GM12878 (cell line): ENCODE data around the gene GTPBP3. TPM values are rescaled to one million over a fixed set of nuclear protein-coding genes. Genes with fewer than 3 reads are reported as not detected.

ENCODE experiments used
- ATAC-seq: fragments of 200-7000 bp; cut with Tn5 transposase; 3 replicates; pipeline ENCODE4 v1.9.1; 2020; ENCODE audit warnings: mild to moderate bottlenecking, moderate library complexity
- BruUV-seq: library from RNA; stranded (reverse); fragments of 400-500 nt; replicated peaks from 2 replicates; lab custom pipeline; 2021; lab: Mats Ljungman, UMichigan
- CTCF ChIA-PET: fragments of 300-600 bp; sonication (Branson Sonifier 250); formaldehyde crosslinking; extraction: SDS; loops from one replicate; lab custom pipeline; 2021; ENCODE audit warnings: inconsistent platforms; lab: Yijun Ruan, JAX
- POLR2A ChIA-PET: fragments of 350-600 bp; formaldehyde crosslinking; extraction: SDS; loops from one replicate; lab custom pipeline; 2021; ENCODE audit warnings: inconsistent platforms; lab: Charles Lee
- RAD21 ChIA-PET: fragments of 300-600 bp; sonication (Branson Sonifier 250); formaldehyde crosslinking; loops from one replicate; lab custom pipeline; 2023; ENCODE audit warnings: antibody characterized with exemption; ENCODE audit not compliant: unreplicated experiment; lab: Charles Lee
- SMC1A ChIA-PET: fragments of 300-600 bp; sonication (Branson Sonifier 250); formaldehyde crosslinking; loops from one replicate; lab custom pipeline; 2023; ENCODE audit not compliant: unreplicated experiment, uncharacterized antibody; lab: Charles Lee
- DNase-seq: peaks from one replicate; pipeline ENCODE4 v3.0.0-alpha.2; 2011; ENCODE audit warnings: low read depth, low spot score
- FAIRE-seq: peaks from 3 replicates; lab custom pipeline; 2011; peaks lifted over from hg19 to GRCh38; lab: Jason Lieb, UNC
- H2AFZ ChIP-seq: 2 replicates; pipeline ENCODE4 v1.6.0; 2011; ENCODE audit warnings: low read depth, low read length, control low read depth; ENCODE audit not compliant: control insufficient read depth
- H3K27ac ChIP-seq: 2 replicates; pipeline ENCODE4 v1.5.1; 2011; ENCODE audit warnings: control low read depth; ENCODE audit not compliant: control insufficient read depth, insufficient read depth
- H3K27me3 ChIP-seq, 2 experiments: replicated peaks in 1 of 2; 2 replicates each; pipeline versions ENCODE4 v1.6.0 to v1.6.1; 2011; ENCODE audit warnings: low read length in 1 of 2; ENCODE audit not compliant: control insufficient read depth in 2 of 2, insufficient read depth in 2 of 2
- H3K36me3 ChIP-seq, 2 experiments: 2 replicates each; pipeline ENCODE4 v1.5.1; 2011; ENCODE audit warnings: low read length in 1 of 2; ENCODE audit not compliant: control insufficient read depth in 2 of 2, insufficient read depth in 2 of 2
- H3K4me1 ChIP-seq: 2 replicates; pipeline ENCODE4 v1.6.1; 2011; ENCODE audit warnings: mild to moderate bottlenecking, low read length, moderate library complexity, mixed read lengths; ENCODE audit not compliant: control insufficient read depth, insufficient read depth
- H3K4me2 ChIP-seq: 2 replicates; pipeline ENCODE4 v1.6.0; 2011; ENCODE audit warnings: control low read depth; ENCODE audit not compliant: control insufficient read depth, insufficient read depth
- H3K4me3 ChIP-seq: fragments of 200-600 bp; sonication (generic); 2 replicates; pipeline ENCODE4 v1.5.1; 2016
- H3K79me2 ChIP-seq: 2 replicates; pipeline ENCODE4 v1.6.0; 2011; ENCODE audit warnings: low read length; ENCODE audit not compliant: control insufficient read depth, insufficient read depth
- H3K9ac ChIP-seq: 2 replicates; pipeline ENCODE4 v1.8.0; 2011; ENCODE audit warnings: low read length, control low read depth, mixed read lengths; ENCODE audit not compliant: control insufficient read depth, insufficient read depth
- H3K9me3 ChIP-seq: replicated peaks from 3 replicates; pipeline ENCODE4 v1.5.1; 2011; ENCODE audit warnings: mild to moderate bottlenecking, low read length; ENCODE audit not compliant: control insufficient read depth, insufficient read depth
- H4K20me1 ChIP-seq: 2 replicates; pipeline ENCODE4 v1.6.0; 2011; ENCODE audit not compliant: control insufficient read depth, insufficient read depth
- BRCA1 ChIP-seq: IDR thresholded peaks from 2 replicates; pipeline ENCODE4 v1.6.1; 2011; ENCODE audit warnings: low read depth, low read length, improper control_type of control experiment
- HDAC2 ChIP-seq: fragments of 200-600 bp; sonication (generic); IDR thresholded peaks from 2 replicates; pipeline ENCODE4 v1.6.1; 2017
- IKZF2 ChIP-seq, 2 experiments: fragments of 450-650 bp; IDR thresholded peaks; 2 replicates each; pipeline ENCODE4 v1.6.1; 2017; ENCODE audit warnings: mild to moderate bottlenecking in 2 of 2, moderate library complexity in 2 of 2
- KAT2A ChIP-seq: conservative IDR thresholded peaks from 2 replicates; pipeline ENCODE4 v1.6.1; 2011; ENCODE audit warnings: low read depth, low read length; ENCODE audit not compliant: control insufficient read depth
- MXI1 ChIP-seq: fragments of 150-350 bp; IDR thresholded peaks from 2 replicates; pipeline ENCODE4 v1.6.1; 2011; ENCODE audit warnings: low read depth, mild to moderate bottlenecking, inconsistent platforms, low read length, improper control_type of control experiment
- MYB ChIP-seq: fragments of 150-350 bp; IDR thresholded peaks from 2 replicates; pipeline ENCODE4 v1.6.1; 2014; ENCODE audit warnings: mild to moderate bottlenecking, low read depth, low read length, borderline replicate concordance
- NFXL1 ChIP-seq: fragments of 450-650 bp; IDR thresholded peaks from 2 replicates; pipeline ENCODE4 v1.6.1; 2017; ENCODE audit warnings: antibody characterized with exemption, mild to moderate bottlenecking, borderline replicate concordance
- POLR2AphosphoS5 ChIP-seq: IDR thresholded peaks from 2 replicates; pipeline ENCODE4 v1.6.1; 2011; ENCODE audit warnings: mild to moderate bottlenecking, low read length, inconsistent platforms
- SREBF2 ChIP-seq: IDR thresholded peaks from 2 replicates; pipeline ENCODE4 v1.6.1; 2012; ENCODE audit warnings: mild to moderate bottlenecking, low read length
- SUZ12 ChIP-seq: fragments of 200-600 bp; sonication (generic); IDR thresholded peaks from one replicate; pipeline ENCODE4 v1.6.1; 2018; ENCODE audit warnings: antibody characterized with exemption, mild to moderate bottlenecking; ENCODE audit not compliant: unreplicated experiment
- TCF12 ChIP-seq: IDR thresholded peaks from 2 replicates; pipeline ENCODE4 v1.6.1; 2011; ENCODE audit warnings: low read depth, mild to moderate bottlenecking, low read length
- WRNIP1 ChIP-seq: IDR thresholded peaks from 2 replicates; pipeline ENCODE4 v1.6.1; 2011; ENCODE audit warnings: low read depth, low read length, improper control_type of control experiment, borderline replicate concordance
- ZBTB33 ChIP-seq: fragments of 450-650 bp; IDR thresholded peaks from 2 replicates; pipeline ENCODE4 v1.6.1; 2017; ENCODE audit warnings: mild to moderate bottlenecking
- WGBS: methylation state at CpG from one replicate; pipeline ENCODE4 v1.1.6; 2016; ENCODE audit warnings: low lambda C conversion rate; ENCODE audit not compliant: insufficient replicate concordance, insufficient coverage; ENCODE audit errors: missing lambda C conversion rate; 5-methylcytosine and 5-hydroxymethylcytosine counted together
- in situ Hi-C: fragments of 300-500 bp; cut with MboI; formaldehyde crosslinking; loops from 9 replicates; pipeline ENCODE4 v1.14.3; 2018; ENCODE audit warnings: mixed read lengths
- intact Hi-C: fragments of 100-400 bp; cut with micrococcal nuclease; formaldehyde crosslinking; loops from one replicate; pipeline ENCODE4 v1.14.2; 2022; ENCODE audit not compliant: unreplicated experiment
- polyA plus RNA-seq, 11 experiments: library from polyadenylated mRNA; depleted of rRNA in 4 of 11; unstranded in 6 of 11; stranded (reverse) in 5 of 11; fragments of >200 nt; fragmentation: Nextera tagmentation in 4 of 11; fragmentation: Illumina TruSeq in 1 of 11; extraction: Ambion mirVana in 4 of 11; extraction: Trizol in 1 of 11; gene quantifications; 1 replicate in 1 of 11; 2 replicates in 10 of 11; pipeline versions ENCODE4 v1.2.1 to v1.2.3, GENCODE V29; 2011 to 2016; ENCODE audit warnings: inconsistent platforms in 2 of 11, missing spikeins in 2 of 11, low read depth in 1 of 11
- total RNA-seq, 4 experiments: library from RNA; depleted of rRNA in 3 of 4; stranded (reverse); fragments of >200 nt in 3 of 4; fragmentation: Illumina TruSeq in 1 of 4; extraction: Trizol in 1 of 4; gene quantifications; 2 replicates each; pipeline versions ENCODE4 v1.2.1 to v1.2.3, GENCODE V29; 2013 to 2021

Gene GTPBP3
- total and polyA plus RNA-seq, 10 of the 15 experiments (the other 5 are each of a cell fraction or from before 2014, with no cell fraction given): 2.9 to 46.8 (median 15.4) TPM

GRCh38 chr19:17341845-17342244 lies 4.5 kb downstream of the GTPBP3 start:
- no peak overlapping the region for H3K9ac ChIP-seq
- H4K20me1 ChIP-seq: no peaks in the 10 kb centered on the region
- intact Hi-C loops (no loop called here), in situ Hi-C loops (no loop called here)
- no peaks in the 10 kb centered on the region; a peak in 2 of 4 replicates for H3K36me3 ChIP-seq
- ChIA-PET SMC1A (no interaction called here), CTCF (interaction anchor here (9.2 kb wide), 1 partner anchor 46 kb away, joined by 170 read pairs; no protein-coding TSS in a partner anchor), POLR2A (no interaction called here), RAD21 (interaction anchor here (0.6 kb wide), 1 partner anchor 36 kb away, joined by 5 read pairs; the partner anchor contains the start of gene MRPL34)
- no peak overlapping the region for H3K4me3 ChIP-seq
- BruUV-seq: no TSS peak
- peaks cover 6% of the 10 kb centered on the region for H3K79me2 ChIP-seq
- H3K9me3 ChIP-seq: no peaks in the 10 kb centered on the region
- no peak overlapping the region for H2AFZ ChIP-seq
- ATAC-seq: no peak
- no peak for DNase-seq
- no peak overlapping the region for H3K4me2 ChIP-seq
- no peak overlapping the region for H3K27ac ChIP-seq
- WGBS: 96% methylated on average over 7 of the region's 7 CpGs
- H3K27me3 ChIP-seq: no peaks in the 10 kb centered on the region
- FAIRE-seq: no peak
- peaks cover 15% of the 10 kb centered on the region for H3K4me1 ChIP-seq
- TF ChIP-seq WRNIP1: no peak
- no peak for TF ChIP-seq IKZF2 (IDR thresholded peaks at IDR 0.05)
- TF ChIP-seq KAT2A: no peak
- TF ChIP-seq SUZ12: no peak
- no peak for TF ChIP-seq ZBTB33
- no peak for TF ChIP-seq NFXL1
- TF ChIP-seq BRCA1: no peak
- TF ChIP-seq HDAC2: no peak
- no peak for TF ChIP-seq MXI1
- TF ChIP-seq SREBF2: no peak
- TF ChIP-seq MYB: no peak
- TF ChIP-seq POLR2AphosphoS5: no peak
- no peak for TF ChIP-seq TCF12
